ENCODE results near the gene MTHFSD.

MTHFSD gene

GRCh38 chr16:86499440-86499786 is 55.6 kb downstream of the MTHFSD start:
- intact Hi-C loops (cut with micrococcal nuclease): no loop called here
- H3K4me3 Mint-ChIP-seq: no peak overlapping the region
- H3K27me3 Mint-ChIP-seq: peaks cover 92% of the 10 kb centered on the region
- no peaks in the 10 kb centered on the region for H3K4me1 Mint-ChIP-seq (ENCODE audit: low read depth)
- H3K27ac Mint-ChIP-seq: no peak overlapping the region
- no peaks in the 10 kb centered on the region for H3K36me3 Mint-ChIP-seq (ENCODE audit: low read depth)
- H3K9me3 Mint-ChIP-seq: no peaks in the 10 kb centered on the region

DNA sequence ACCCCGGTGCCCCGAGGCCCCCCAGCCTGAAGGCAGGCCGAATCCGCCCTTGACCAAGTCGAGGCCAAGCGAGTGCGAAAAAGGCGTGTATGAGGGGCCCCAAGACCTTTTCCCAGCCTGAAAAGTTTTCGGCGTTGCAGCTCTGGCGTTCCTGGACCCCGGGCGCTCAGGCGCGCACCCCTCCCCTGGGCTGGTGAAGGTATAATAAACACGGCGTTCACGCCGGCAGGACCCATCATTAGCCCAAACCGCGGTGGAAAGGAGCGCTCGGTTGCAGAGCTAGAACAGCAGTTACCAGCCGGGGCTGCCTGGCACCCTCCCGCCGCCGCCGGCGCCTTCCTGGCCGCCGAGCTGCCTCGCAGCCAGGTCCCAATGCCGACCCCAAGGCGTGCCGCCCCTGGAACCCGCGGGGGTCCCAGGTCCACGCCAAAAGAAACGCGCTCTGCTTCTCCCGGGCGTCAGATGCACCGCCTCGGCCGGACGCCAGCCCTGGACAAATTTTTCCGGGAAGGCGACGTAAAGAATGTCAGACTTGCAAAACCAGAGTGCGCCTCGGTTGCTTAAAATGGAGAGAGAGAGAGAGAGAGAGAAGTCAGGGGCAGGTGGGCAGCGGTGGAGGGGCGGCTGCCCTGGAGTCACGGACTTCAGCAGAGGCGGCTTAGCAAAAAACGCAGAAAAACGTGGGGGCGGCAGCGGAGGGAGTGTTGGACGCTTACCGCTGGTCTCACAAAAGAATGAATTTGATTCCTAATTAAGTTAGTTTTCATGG is 56.2 kb downstream of the MTHFSD start:
- intact Hi-C loops (cut with micrococcal nuclease): no loop called here
- peaks cover 92% of the 10 kb centered on the region for H3K27me3 Mint-ChIP-seq
- H3K36me3 Mint-ChIP-seq (ENCODE audit: low read depth): no peaks in the 10 kb centered on the region
- no peak overlapping the region for H3K4me3 Mint-ChIP-seq
- no peaks in the 10 kb centered on the region for H3K9me3 Mint-ChIP-seq
- H3K4me1 Mint-ChIP-seq (ENCODE audit: low read depth): no peaks in the 10 kb centered on the region
- H3K27ac Mint-ChIP-seq: no peak overlapping the region

DNA sequence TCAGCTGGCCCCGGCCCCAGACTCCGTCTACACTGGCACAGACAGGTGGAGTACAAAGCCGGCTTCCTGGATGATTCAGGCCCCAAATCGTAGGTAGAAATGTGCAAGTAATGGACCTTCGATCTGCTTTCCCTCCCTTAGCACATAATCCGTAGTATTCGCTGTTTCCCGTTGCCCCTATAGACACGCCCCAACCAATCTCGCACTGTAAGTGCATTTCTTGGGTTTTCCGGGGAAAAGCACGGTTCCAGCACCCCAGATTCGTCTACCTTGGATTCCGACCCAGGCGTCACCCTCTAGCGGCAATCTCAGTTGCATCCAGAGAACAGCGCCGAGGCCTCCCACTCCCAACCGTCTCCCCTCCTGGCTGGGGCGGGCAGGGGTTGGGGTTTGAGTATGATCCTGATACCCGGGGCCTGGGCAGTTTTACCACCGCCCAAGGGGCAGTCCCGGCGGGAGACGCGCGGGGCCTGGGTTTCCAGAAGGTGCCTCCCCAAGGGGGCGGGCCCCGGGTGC is 56.8 kb downstream of the MTHFSD start:
- H3K4me3 Mint-ChIP-seq: no peak overlapping the region
- intact Hi-C loops (cut with micrococcal nuclease): no loop called here

GRCh38 chr16:86497551-86498021 is 57.4 kb downstream of the MTHFSD start:
- Mint-ChIP-seq H3K27me3 (peaks cover 92% of the 10 kb centered on the region), H3K36me3 (ENCODE audit: low read depth) (no peaks in the 10 kb centered on the region), H3K27ac (no peak overlapping the region), H3K4me1 (ENCODE audit: low read depth) (no peaks in the 10 kb centered on the region), H3K9me3 (no peaks in the 10 kb centered on the region), H3K4me3 (no peak overlapping the region)
- intact Hi-C loops (cut with micrococcal nuclease): no loop called here

More for the DNA sequence above, 56.8 kb downstream of the MTHFSD start:
- H3K27ac Mint-ChIP-seq: no peak overlapping the region
- H3K9me3 Mint-ChIP-seq: no peaks in the 10 kb centered on the region
- no peaks in the 10 kb centered on the region for H3K4me1 Mint-ChIP-seq (ENCODE audit: low read depth)
- peaks cover 92% of the 10 kb centered on the region for H3K27me3 Mint-ChIP-seq
- no peaks in the 10 kb centered on the region for H3K36me3 Mint-ChIP-seq (ENCODE audit: low read depth)

GRCh38 chr16:86496929-86497461 is 58.0 kb downstream of the MTHFSD start:
- H3K4me1 Mint-ChIP-seq (ENCODE audit: low read depth): no peaks in the 10 kb centered on the region
- H3K27ac Mint-ChIP-seq: no peak overlapping the region
- intact Hi-C loops (cut with micrococcal nuclease): no loop called here
- H3K9me3 Mint-ChIP-seq: no peaks in the 10 kb centered on the region
- no peak overlapping the region for H3K4me3 Mint-ChIP-seq
- H3K27me3 Mint-ChIP-seq: peaks cover 92% of the 10 kb centered on the region
- H3K36me3 Mint-ChIP-seq (ENCODE audit: low read depth): no peaks in the 10 kb centered on the region

- intact Hi-C loops (cut with micrococcal nuclease): no loop called here
- Mint-ChIP-seq H3K9me3 (no peaks in the 10 kb centered on the region), H3K4me3 (no peak overlapping the region), H3K36me3 (ENCODE audit: low read depth) (no peaks in the 10 kb centered on the region), H3K27me3 (peaks cover 90% of the 10 kb centered on the region), H3K27ac (no peak overlapping the region), H3K4me1 (ENCODE audit: low read depth) (no peaks in the 10 kb centered on the region)
Observed at GRCh38 chr16:86496262-86496928, 58.6 kb downstream of the MTHFSD start.

- intact Hi-C loops (cut with micrococcal nuclease): no loop called here
- Mint-ChIP-seq H3K27ac (no peak overlapping the region), H3K4me1 (ENCODE audit: low read depth) (no peaks in the 10 kb centered on the region), H3K4me3 (no peak overlapping the region), H3K9me3 (no peaks in the 10 kb centered on the region), H3K27me3 (peaks cover 90% of the 10 kb centered on the region), H3K36me3 (ENCODE audit: low read depth) (no peaks in the 10 kb centered on the region)
Observed at GRCh38 chr16:86495756-86496261, 59.2 kb downstream of the MTHFSD start.

DNA sequence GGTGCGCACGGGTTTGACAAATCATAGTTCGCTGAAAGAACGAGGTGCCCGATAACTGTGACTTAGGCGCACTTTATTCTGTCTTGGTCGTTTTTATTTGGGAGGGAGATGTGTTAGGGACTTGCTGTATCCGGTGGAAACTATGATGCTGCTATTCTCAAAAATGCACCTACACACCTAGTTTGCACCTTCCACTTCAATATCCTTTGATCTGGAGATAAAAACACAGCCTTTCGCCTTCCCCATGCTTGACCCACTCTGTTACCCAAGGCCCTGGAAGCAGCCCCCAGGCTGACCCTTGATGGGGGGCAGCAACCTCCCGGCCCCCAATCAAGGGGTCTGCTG is 59.7 kb downstream of the MTHFSD start:
- Mint-ChIP-seq H3K27ac (no peak overlapping the region), H3K4me1 (ENCODE audit: low read depth) (no peaks in the 10 kb centered on the region), H3K27me3 (peaks cover 89% of the 10 kb centered on the region), H3K36me3 (ENCODE audit: low read depth) (no peaks in the 10 kb centered on the region), H3K9me3 (no peaks in the 10 kb centered on the region), H3K4me3 (no peak overlapping the region)
- intact Hi-C loops (cut with micrococcal nuclease): no loop called here

DNA sequence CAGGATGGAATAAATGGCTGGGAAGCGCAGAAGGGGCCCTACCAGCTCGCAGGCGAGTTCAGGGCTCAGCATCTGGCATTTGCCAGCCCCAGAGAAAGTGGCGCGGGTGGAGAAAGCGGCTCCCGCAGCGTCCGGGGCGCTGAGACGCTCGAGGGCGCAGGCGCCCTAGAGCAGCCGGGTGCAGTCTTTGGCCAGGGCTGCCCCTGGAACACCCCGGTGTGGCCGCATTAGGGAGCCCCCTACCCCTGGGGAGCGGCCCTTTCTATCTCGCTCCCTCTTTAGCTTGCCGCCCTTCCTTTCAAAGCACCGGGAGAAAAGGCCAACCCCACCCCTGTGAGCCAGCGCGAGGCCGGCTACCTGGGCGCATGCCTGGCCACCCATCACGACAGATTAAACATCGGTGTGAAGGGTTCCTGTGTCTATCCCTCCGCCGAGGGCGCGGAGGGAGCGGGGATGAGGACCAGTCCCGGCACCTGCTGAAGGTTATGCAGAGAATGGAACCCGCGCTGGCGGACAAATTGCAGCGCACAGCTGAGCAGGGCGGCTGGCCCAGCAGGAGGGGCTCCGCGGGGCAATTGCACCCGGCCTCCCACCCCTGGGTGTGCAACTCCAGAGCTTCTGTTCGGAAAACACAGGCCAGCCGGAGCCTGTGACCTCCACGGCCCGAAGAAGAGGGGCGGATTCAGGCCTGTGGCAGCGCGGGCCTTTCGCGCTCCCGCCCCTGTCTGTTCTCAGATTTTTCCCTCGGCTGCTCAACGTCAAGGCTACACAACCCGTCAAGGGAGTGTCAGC is 60.3 kb downstream of the MTHFSD start:
- no peaks in the 10 kb centered on the region for H3K4me1 Mint-ChIP-seq (ENCODE audit: low read depth)
- intact Hi-C loops (cut with micrococcal nuclease): no loop called here
- no peak overlapping the region for H3K4me3 Mint-ChIP-seq

DNA sequence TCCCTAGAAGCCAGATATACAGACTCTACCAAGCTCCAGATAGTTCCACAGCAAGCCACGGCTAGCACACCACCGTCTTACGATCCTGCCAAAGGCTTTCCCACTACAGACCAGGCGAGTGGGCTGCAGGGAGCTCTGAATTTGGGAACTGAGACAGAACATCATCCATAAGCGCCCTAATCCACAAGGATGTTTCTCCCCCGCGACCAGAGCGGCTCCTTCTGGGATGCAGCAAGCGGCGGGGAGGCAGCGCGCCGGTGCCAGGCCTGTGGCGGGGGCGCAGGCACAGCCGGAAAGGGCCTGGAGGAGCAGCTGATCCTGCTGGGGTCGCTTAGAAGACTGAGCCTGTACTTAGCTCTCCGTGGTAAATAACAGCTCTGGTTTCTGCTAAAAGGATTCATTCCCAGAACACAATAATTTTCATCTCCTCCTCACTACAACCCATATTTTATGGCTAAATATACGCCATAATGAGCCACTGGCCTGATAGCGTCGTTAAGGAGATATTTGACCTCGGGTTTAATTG is 60.9 kb downstream of the MTHFSD start:
- H3K9me3 Mint-ChIP-seq: no peaks in the 10 kb centered on the region

More for the DNA sequence above, 60.3 kb downstream of the MTHFSD start:
- peaks cover 87% of the 10 kb centered on the region for H3K27me3 Mint-ChIP-seq
- H3K36me3 Mint-ChIP-seq (ENCODE audit: low read depth): no peaks in the 10 kb centered on the region
- no peaks in the 10 kb centered on the region for H3K9me3 Mint-ChIP-seq
- H3K27ac Mint-ChIP-seq: no peak overlapping the region

GRCh38 chr16:86492961-86493629 is 61.9 kb downstream of the MTHFSD start:
- Mint-ChIP-seq H3K9me3 (no peaks in the 10 kb centered on the region), H3K36me3 (ENCODE audit: low read depth) (no peaks in the 10 kb centered on the region), H3K4me1 (ENCODE audit: low read depth) (no peaks in the 10 kb centered on the region), H3K27me3 (peaks cover 89% of the 10 kb centered on the region), H3K27ac (no peak overlapping the region), H3K4me3 (no peak overlapping the region)
- intact Hi-C loops (cut with micrococcal nuclease): no loop called here

More for the DNA sequence above, 60.9 kb downstream of the MTHFSD start:
- no peaks in the 10 kb centered on the region for H3K4me1 Mint-ChIP-seq (ENCODE audit: low read depth)
- no peak overlapping the region for H3K27ac Mint-ChIP-seq
- intact Hi-C loops (cut with micrococcal nuclease): no loop called here
- H3K4me3 Mint-ChIP-seq: no peak overlapping the region
- peaks cover 88% of the 10 kb centered on the region for H3K27me3 Mint-ChIP-seq
- H3K36me3 Mint-ChIP-seq (ENCODE audit: low read depth): no peaks in the 10 kb centered on the region

DNA sequence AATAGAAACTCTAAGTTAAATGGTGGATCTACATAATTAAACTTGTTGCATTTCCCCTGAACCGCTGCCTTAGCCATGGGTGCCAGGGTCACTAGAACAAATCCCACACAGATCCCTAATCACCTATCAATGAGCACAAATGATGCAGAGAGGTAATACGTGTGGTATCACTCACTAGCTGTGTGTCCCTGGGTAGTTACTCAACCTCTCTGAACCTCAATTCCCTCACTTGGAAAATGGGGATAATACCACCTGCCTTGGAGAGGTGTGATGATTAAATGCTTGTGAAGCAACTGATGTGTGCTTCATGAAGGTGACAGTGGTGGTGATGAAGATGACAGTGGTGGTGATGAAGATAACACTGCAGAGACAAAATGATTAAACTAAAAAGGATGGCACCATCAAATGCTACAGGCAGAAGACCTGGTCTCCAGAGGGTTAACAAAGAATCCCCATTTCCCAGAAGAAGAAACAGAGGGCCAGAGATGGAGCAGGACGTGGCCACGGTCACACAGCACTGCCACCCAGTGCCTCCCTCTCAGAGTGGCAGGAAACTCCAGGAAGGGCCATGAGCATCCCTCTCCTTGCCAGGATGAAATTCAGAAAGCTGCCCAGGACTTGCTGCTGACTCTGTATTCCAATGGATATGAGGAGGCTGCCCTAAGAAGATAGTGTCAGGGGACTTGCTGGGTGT is 62.6 kb downstream of the MTHFSD start:
- Mint-ChIP-seq H3K27ac (no peak overlapping the region), H3K4me3 (no peak overlapping the region), H3K36me3 (ENCODE audit: low read depth) (no peaks in the 10 kb centered on the region), H3K4me1 (ENCODE audit: low read depth) (no peaks in the 10 kb centered on the region), H3K9me3 (no peaks in the 10 kb centered on the region), H3K27me3 (peaks cover 87% of the 10 kb centered on the region)
- intact Hi-C loops (cut with micrococcal nuclease): no loop called here

GRCh38 chr16:86491640-86492023 is 63.4 kb downstream of the MTHFSD start:
- H3K4me3 Mint-ChIP-seq: no peak overlapping the region
- H3K4me1 Mint-ChIP-seq (ENCODE audit: low read depth): no peaks in the 10 kb centered on the region
- H3K27ac Mint-ChIP-seq: no peak overlapping the region
- intact Hi-C loops (cut with micrococcal nuclease): no loop called here
- H3K36me3 Mint-ChIP-seq (ENCODE audit: low read depth): no peaks in the 10 kb centered on the region
- no peaks in the 10 kb centered on the region for H3K9me3 Mint-ChIP-seq
- peaks cover 82% of the 10 kb centered on the region for H3K27me3 Mint-ChIP-seq
